Fibroblast of lung (primary cell): Measurements from ENCODE around the gene GLMP. TPM values are rescaled to one million over a fixed set of nuclear protein-coding genes. Genes with fewer than 3 reads are reported as not detected.

Experiments
- DNase-seq, 2 donors: peaks; one replicate each; pipeline versions ENCODE4 v3.0.0 to v3.0.0-alpha.2; 2010; ENCODE audit warnings: low read depth in 2 of 2
- H2AFZ ChIP-seq: 2 replicates; pipeline ENCODE4 v1.5.1; 2012; ENCODE audit warnings: low read length, control low read depth, inconsistent platforms
- H3K27ac ChIP-seq: 2 replicates; pipeline ENCODE4 v1.5.1; 2011; ENCODE audit warnings: low read length, control low read depth; ENCODE audit not compliant: insufficient read depth
- H3K27me3 ChIP-seq: 2 replicates; pipeline ENCODE4 v1.5.1; 2011; ENCODE audit warnings: mild to moderate bottlenecking, low read length; ENCODE audit not compliant: control insufficient read depth, insufficient read depth
- H3K36me3 ChIP-seq: 2 replicates; pipeline ENCODE4 v1.5.1; 2011; ENCODE audit warnings: low read length; ENCODE audit not compliant: control insufficient read depth, insufficient read depth
- H3K4me1 ChIP-seq: 2 replicates; pipeline ENCODE4 v1.5.1; 2011; ENCODE audit warnings: low read length; ENCODE audit not compliant: control insufficient read depth, insufficient read depth; ENCODE audit errors: extremely low read depth
- H3K4me2 ChIP-seq: 2 replicates; pipeline ENCODE4 v1.5.1; 2011; ENCODE audit warnings: low read length, control low read depth; ENCODE audit not compliant: insufficient read depth; ENCODE audit errors: extremely low read depth
- H3K4me3 ChIP-seq, 4 experiments: fragments of 200-600 bp in 1 of 4; sonication (generic) in 1 of 4; replicated peaks in 1 of 4; 2 replicates each; pipeline ENCODE4 v1.5.1; 2011 to 2016; ENCODE audit warnings: low read length in 4 of 4, low read depth in 3 of 4, mild to moderate bottlenecking in 3 of 4, control low read depth in 2 of 4, inconsistent platforms in 1 of 4, mixed read lengths in 1 of 4; ENCODE audit not compliant: insufficient read depth in 1 of 4; ENCODE audit errors: control extremely low read depth in 1 of 4
- H3K79me2 ChIP-seq: 2 replicates; pipeline ENCODE4 v1.5.1; 2012; ENCODE audit warnings: mild to moderate bottlenecking, low read length, inconsistent platforms; ENCODE audit not compliant: control insufficient read depth, insufficient read depth
- H3K9ac ChIP-seq: 2 replicates; pipeline ENCODE4 v1.5.1; 2011; ENCODE audit warnings: mild to moderate bottlenecking, low read length, control low read depth; ENCODE audit not compliant: insufficient read depth
- H3K9me3 ChIP-seq: 2 replicates; pipeline ENCODE4 v1.5.1; 2012; ENCODE audit warnings: low read depth, low read length; ENCODE audit not compliant: control insufficient read depth, insufficient read depth
- H4K20me1 ChIP-seq: 2 replicates; pipeline ENCODE4 v1.5.1; 2011; ENCODE audit warnings: low read length; ENCODE audit not compliant: control insufficient read depth, insufficient read depth; ENCODE audit errors: extremely low read depth
- CTCF ChIP-seq, 2 donors: IDR thresholded peaks in 1 of 2; conservative IDR thresholded peaks in 1 of 2; 1 replicate in 1 of 2; 2 replicates in 1 of 2; pipeline ENCODE4 v1.5.1; 2011 to 2012; ENCODE audit warnings: low read length in 2 of 2, control low read depth in 1 of 2, inconsistent platforms in 1 of 2, low read depth in 1 of 2, mild to moderate bottlenecking in 1 of 2
- EZH2 ChIP-seq: IDR thresholded peaks from 2 replicates; pipeline ENCODE4 v1.5.1; 2012; ENCODE audit warnings: low read length, control low read depth, mild to moderate bottlenecking; ENCODE audit errors: missing control alignments
- polyA plus RNA-seq, 2 donors: library from polyadenylated mRNA; depleted of rRNA in 1 of 2; stranded (reverse) in 1 of 2; unstranded in 1 of 2; fragments of >200 nt; gene quantifications; 2 replicates each; pipeline ENCODE4 v1.2.1, GENCODE V29; 2011 to 2012; ENCODE audit warnings: missing spikeins in 1 of 2
- total RNA-seq: library from RNA; depleted of rRNA; stranded (reverse); fragments of >200 nt; gene quantifications from 2 replicates; pipeline ENCODE4 v1.2.1, GENCODE V29; 2014

Gene GLMP
- total and polyA plus RNA-seq, 2 donors (not counting 1 experiment from before 2014, with no cell fraction given): 40.4 to 93.5 TPM

GRCh38 chr1:156244712-156245111 lies 50.8 kb downstream of the GLMP start:
- Histone ChIP-seq H3K27ac (no peak overlapping the region), H3K27me3 (peaks cover 10% of the 10 kb centered on the region), H3K4me2 (no peak overlapping the region), H3K79me2 (no peaks in the 10 kb centered on the region), H3K36me3 (peaks cover 3% of the 10 kb centered on the region), H3K9me3 (no peaks in the 10 kb centered on the region), H4K20me1 (no peaks in the 10 kb centered on the region), H3K4me3 (no peak overlapping the region), H3K9ac (no peak overlapping the region), H2AFZ (no peak overlapping the region), H3K4me1 (peaks cover 3% of the 10 kb centered on the region)
- TF ChIP-seq EZH2 (no peak), CTCF (conservative IDR thresholded peaks at IDR 0.05 in 1 of 2, IDR thresholded peaks at IDR 0.05 in 1 of 2; ENCODE audit: low read depth in 1 of 2, low read length in 2 of 2) (no peak)
- DNase-seq: no peak

DNA sequence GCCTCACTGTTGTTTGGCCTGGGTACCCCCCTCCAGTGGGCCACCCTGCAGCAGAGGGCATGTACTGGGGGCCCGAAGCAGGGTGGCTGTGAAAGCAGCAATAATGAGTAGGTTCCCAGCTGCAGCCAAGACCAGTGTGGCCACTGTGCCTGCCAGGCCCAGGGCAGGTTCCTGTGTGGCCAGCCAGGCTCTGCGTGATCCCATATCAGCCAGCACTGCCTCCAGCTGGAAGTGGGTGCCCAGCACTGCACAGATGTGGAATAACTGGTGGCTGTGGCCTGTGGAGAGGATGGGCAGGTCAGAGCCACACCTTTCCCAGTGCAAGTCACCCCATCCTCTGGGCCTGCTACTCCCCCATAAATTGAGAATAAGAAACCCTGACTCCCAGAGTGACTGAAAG lies 51.4 kb downstream of the GLMP start:
- Histone ChIP-seq H3K9ac (no peak overlapping the region), H4K20me1 (no peaks in the 10 kb centered on the region), H3K9me3 (no peaks in the 10 kb centered on the region), H3K4me3 (no peak overlapping the region), H3K4me1 (peaks cover 3% of the 10 kb centered on the region), H3K27ac (no peak overlapping the region), H3K36me3 (peaks cover 5% of the 10 kb centered on the region), H3K4me2 (no peak overlapping the region), H3K27me3 (peaks cover 10% of the 10 kb centered on the region), H2AFZ (no peak overlapping the region), H3K79me2 (no peaks in the 10 kb centered on the region)
- DNase-seq: no peak
- TF ChIP-seq EZH2 (no peak), CTCF (conservative IDR thresholded peaks at IDR 0.05 in 1 of 2, IDR thresholded peaks at IDR 0.05 in 1 of 2; ENCODE audit: low read depth in 1 of 2, low read length in 2 of 2) (no peak)

- Histone ChIP-seq H2AFZ (no peak overlapping the region), H3K9me3 (no peaks in the 10 kb centered on the region), H3K9ac (no peak overlapping the region), H3K27me3 (peaks cover 10% of the 10 kb centered on the region), H3K4me3 (no peak overlapping the region), H3K79me2 (no peaks in the 10 kb centered on the region), H4K20me1 (no peaks in the 10 kb centered on the region), H3K27ac (no peak overlapping the region), H3K4me2 (no peak overlapping the region), H3K4me1 (peaks cover 3% of the 10 kb centered on the region), H3K36me3 (peaks cover 1% of the 10 kb centered on the region)
- TF ChIP-seq EZH2 (no peak), CTCF (conservative IDR thresholded peaks at IDR 0.05 in 1 of 2, IDR thresholded peaks at IDR 0.05 in 1 of 2; ENCODE audit: low read depth in 1 of 2, low read length in 2 of 2) (no peak)
- no peak for DNase-seq
Measured at GRCh38 chr1:156242738-156243137, 52.7 kb downstream of the GLMP start.

Other genes with a start within 250 kb of the GLMP start
- gene UBQLN4, start 241.9 kb downstream of the GLMP start, total RNA-seq: 8.7 and 11.1 TPM in 2 replicates
- gene UBQLN4, start 241.9 kb downstream of the GLMP start, polyA plus RNA-seq: 12.5 and 26.0 TPM in 2 replicates
- gene LAMTOR2, start 240.9 kb downstream of the GLMP start, total RNA-seq: 75.0 and 84.7 TPM in 2 replicates
- gene LAMTOR2, start 240.9 kb downstream of the GLMP start, polyA plus RNA-seq: 56.3 and 59.0 TPM in 2 replicates
- gene RAB25, start 234.5 kb downstream of the GLMP start, total RNA-seq: not detected in 2 replicates
- gene RAB25, start 234.5 kb downstream of the GLMP start, polyA plus RNA-seq: not detected in 2 replicates
- 1.5 and 1.7 TPM in 2 replicates for gene MEX3A, start 213.2 kb downstream of the GLMP start, total RNA-seq
- 0.96 and 2.1 TPM in 2 replicates for gene MEX3A, start 213.2 kb downstream of the GLMP start, polyA plus RNA-seq
- 780 and 1,150 TPM in 2 replicates for gene LMNA, start 181.0 kb downstream of the GLMP start, total RNA-seq
- 613 and 813 TPM in 2 replicates for gene LMNA, start 181.0 kb downstream of the GLMP start, polyA plus RNA-seq
- gene SEMA4A, start 142.1 kb downstream of the GLMP start, total RNA-seq: 0.77 and 0.99 TPM in 2 replicates
- gene SEMA4A, start 142.1 kb downstream of the GLMP start, polyA plus RNA-seq: 0.24 and 0.27 TPM in 2 replicates
- gene SLC25A44, start 101.6 kb downstream of the GLMP start, total RNA-seq: 5.4 and 8.4 TPM in 2 replicates
- gene SLC25A44, start 101.6 kb downstream of the GLMP start, polyA plus RNA-seq: 32.1 and 35.4 TPM in 2 replicates
- 21.6 and 24.1 TPM in 2 replicates for gene PMF1, start 82.7 kb downstream of the GLMP start, total RNA-seq
- gene PMF1, start 82.7 kb downstream of the GLMP start, polyA plus RNA-seq: 46.8 and 57.6 TPM in 2 replicates
- gene BGLAP, start 53.5 kb downstream of the GLMP start, total RNA-seq: 0.26 and 0.50 TPM in 2 replicates
- 0.12 and 0.34 TPM in 2 replicates for gene BGLAP, start 53.5 kb downstream of the GLMP start, polyA plus RNA-seq
- gene PAQR6, start 47.6 kb downstream of the GLMP start, total RNA-seq: 0.26 and 0.33 TPM in 2 replicates
- gene PAQR6, start 47.6 kb downstream of the GLMP start, polyA plus RNA-seq: 0.05 and 0.17 TPM in 2 replicates
- gene SMG5, start 12.9 kb downstream of the GLMP start, total RNA-seq: 47.3 and 65.9 TPM in 2 replicates
- gene SMG5, start 12.9 kb downstream of the GLMP start, polyA plus RNA-seq: 18.6 and 21.6 TPM in 2 replicates
- gene TMEM79, start 11.4 kb downstream of the GLMP start, total RNA-seq: 2.8 and 3.6 TPM in 2 replicates
- gene TMEM79, start 11.4 kb downstream of the GLMP start, polyA plus RNA-seq: 1.1 and 1.5 TPM in 2 replicates
- not detected in 2 replicates for gene VHLL, start 3.6 kb upstream of the GLMP start, total RNA-seq
- not detected in 2 replicates for gene VHLL, start 3.6 kb upstream of the GLMP start, polyA plus RNA-seq
- gene CCT3, start 42.6 kb upstream of the GLMP start, total RNA-seq: 391 and 397 TPM in 2 replicates
- 251 and 407 TPM in 2 replicates for gene CCT3, start 42.6 kb upstream of the GLMP start, polyA plus RNA-seq
- gene TSACC, start 42.8 kb upstream of the GLMP start, total RNA-seq: 0.50 TPM in 1 of 2 replicates, not detected in the other
- 0.50 and 0.54 TPM in 2 replicates for gene TSACC, start 42.8 kb upstream of the GLMP start, polyA plus RNA-seq
- gene RHBG, start 73.5 kb upstream of the GLMP start, total RNA-seq: not detected in 2 replicates
- gene RHBG, start 73.5 kb upstream of the GLMP start, polyA plus RNA-seq: not detected in 2 replicates
- 4.6 and 9.9 TPM in 2 replicates for gene MEF2D, start 205.1 kb upstream of the GLMP start, total RNA-seq
- 12.7 and 13.1 TPM in 2 replicates for gene MEF2D, start 205.1 kb upstream of the GLMP start, polyA plus RNA-seq